HFF-Myc (cell line): ENCODE results near the gene GON7.
"Not testable (repeated sequence)": the region's sequence is repeated elsewhere in the genome, so short reads cannot be mapped to it uniquely, and the experiment has no call there.

Experiments
- DNase-seq: peaks from one replicate; pipeline ENCODE4 v3.0.0-alpha.2; 2011; ENCODE audit warnings: low read depth; ENCODE audit errors: extremely low read depth
- H3K4me3 ChIP-seq: replicated peaks from 2 replicates; pipeline ENCODE4 v1.5.1; 2011; ENCODE audit warnings: low read depth, mild to moderate bottlenecking, control low read depth, low read length
- TF ChIP-seq, protein P1 (sequence below): IDR thresholded peaks from 2 replicates; pipeline ENCODE4 v1.5.1; 2012; ENCODE audit warnings: mild to moderate bottlenecking, low read depth, low read length, control low read depth; ENCODE audit errors: missing control alignments

The GON7 gene

DNA sequence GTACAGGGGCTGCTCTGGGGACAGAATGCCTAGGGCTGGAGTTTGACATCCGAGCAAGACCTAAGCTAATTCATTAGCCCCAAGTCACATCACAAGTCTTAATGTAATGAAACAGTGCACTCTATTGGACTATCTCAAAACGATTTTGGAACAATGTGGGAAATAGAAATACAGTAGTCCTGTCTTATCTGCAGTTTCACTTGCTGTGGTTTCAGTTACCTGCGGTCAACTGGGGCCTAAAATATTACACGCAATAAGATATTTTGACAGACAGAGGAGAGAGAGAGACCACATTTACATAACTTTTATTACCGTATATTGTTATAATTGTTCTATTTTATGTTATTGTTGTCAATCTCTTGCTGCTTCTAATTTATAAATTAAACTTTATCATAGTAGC is 43.3 kb downstream of the GON7 start:
- no peak for DNase-seq
- no peak overlapping the region for H3K4me3 ChIP-seq
- TF ChIP-seq, protein P1, sequence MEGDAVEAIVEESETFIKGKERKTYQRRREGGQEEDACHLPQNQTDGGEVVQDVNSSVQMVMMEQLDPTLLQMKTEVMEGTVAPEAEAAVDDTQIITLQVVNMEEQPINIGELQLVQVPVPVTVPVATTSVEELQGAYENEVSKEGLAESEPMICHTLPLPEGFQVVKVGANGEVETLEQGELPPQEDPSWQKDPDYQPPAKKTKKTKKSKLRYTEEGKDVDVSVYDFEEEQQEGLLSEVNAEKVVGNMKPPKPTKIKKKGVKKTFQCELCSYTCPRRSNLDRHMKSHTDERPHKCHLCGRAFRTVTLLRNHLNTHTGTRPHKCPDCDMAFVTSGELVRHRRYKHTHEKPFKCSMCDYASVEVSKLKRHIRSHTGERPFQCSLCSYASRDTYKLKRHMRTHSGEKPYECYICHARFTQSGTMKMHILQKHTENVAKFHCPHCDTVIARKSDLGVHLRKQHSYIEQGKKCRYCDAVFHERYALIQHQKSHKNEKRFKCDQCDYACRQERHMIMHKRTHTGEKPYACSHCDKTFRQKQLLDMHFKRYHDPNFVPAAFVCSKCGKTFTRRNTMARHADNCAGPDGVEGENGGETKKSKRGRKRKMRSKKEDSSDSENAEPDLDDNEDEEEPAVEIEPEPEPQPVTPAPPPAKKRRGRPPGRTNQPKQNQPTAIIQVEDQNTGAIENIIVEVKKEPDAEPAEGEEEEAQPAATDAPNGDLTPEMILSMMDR, result no peak

DNA sequence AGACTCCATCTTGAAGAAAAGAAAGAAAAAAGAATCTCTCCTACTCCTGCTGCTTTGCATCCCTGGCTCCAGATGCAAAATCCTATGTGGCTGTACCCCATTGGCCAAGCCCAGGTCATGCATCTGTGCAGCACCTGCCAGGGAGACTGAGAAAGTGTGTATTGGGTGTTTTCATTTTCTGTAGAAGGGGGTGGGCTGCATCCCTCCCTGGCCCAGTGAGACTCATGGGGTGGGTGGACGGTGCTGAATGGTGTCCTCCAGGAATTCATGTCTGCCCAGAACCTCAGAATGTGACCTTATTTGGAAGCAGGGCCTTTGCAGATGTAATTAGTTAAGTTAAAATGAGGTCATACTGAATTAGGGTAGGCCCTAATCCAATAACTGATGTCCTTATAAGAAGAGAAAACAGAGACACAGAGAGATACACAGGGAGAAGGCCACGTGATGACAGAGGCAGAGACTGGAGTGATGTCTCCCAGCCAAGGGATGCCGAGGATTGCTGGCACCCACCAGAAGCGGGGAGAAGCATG is 45.4 kb downstream of the GON7 start:
- TF ChIP-seq, protein P1, result no peak
- DNase-seq, result no peak
- H3K4me3 ChIP-seq, result no peak overlapping the region

GRCh38 chr14:93160353-93160801 is 46.5 kb downstream of the GON7 start:
- no peak for DNase-seq
- H3K4me3 ChIP-seq, result no peak overlapping the region
- TF ChIP-seq, protein P1, result peak; percentile 40

DNA sequence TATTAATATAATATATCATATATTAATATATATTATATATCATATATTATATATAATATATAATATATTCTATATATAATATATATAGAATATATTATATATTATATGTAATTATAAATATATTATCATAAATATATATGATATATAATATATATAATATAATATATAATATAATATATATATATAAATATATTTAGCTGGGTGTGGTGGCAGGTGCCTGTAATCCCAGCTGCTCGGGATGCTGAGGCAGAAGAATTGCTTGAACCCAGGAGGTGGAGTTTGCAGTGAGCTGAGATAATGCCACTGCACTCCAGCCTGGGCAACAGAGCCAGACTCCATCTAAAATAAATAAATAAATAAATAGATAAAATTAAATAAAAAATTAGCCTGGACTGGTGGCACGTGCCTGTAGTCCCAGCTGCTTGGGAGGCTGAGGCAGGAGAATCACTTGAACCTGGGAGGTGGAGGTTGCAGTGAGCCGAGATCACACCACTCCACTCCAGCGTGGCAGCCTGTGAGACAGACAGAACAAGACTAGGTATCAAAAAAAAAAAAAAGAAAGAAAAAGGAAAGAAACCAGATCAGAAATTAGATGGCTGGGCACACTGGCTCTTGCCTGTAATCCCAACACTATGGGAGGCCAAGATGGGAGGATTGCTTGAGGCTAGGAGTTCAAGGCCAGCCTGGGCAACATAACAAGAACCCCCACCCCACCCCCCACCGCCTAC is 47.1 kb downstream of the GON7 start:
- H3K4me3 ChIP-seq, DNase-seq: not testable (repeated sequence)

GRCh38 chr14:93158349-93158748 is 48.5 kb downstream of the GON7 start:
- H3K4me3 ChIP-seq, DNase-seq: not testable (repeated sequence)

GRCh38 chr14:93156693-93157369 is 50.0 kb downstream of the GON7 start:
- DNase-seq, result no peak
- H3K4me3 ChIP-seq, result no peak overlapping the region
- TF ChIP-seq, protein P1, result no peak

GRCh38 chr14:93155667-93156066 is 51.2 kb downstream of the GON7 start:
- no peak for DNase-seq
- H3K4me3 ChIP-seq, result no peak overlapping the region
- TF ChIP-seq, protein P1, result no peak
